H1 (cell line): ENCODE data around the gene OSBPL2. TPM values are rescaled to one million over a fixed set of nuclear protein-coding genes. Genes with fewer than 3 reads are reported as not detected.

Experiments used
- EZH2 ChIP-seq: fragments of 200-600 bp; sonication (generic); IDR thresholded peaks from 2 replicates; pipeline ENCODE4 v1.7.1; 2012; ENCODE audit warnings: low read depth, mild to moderate bottlenecking, moderate library complexity, low read length, inconsistent platforms; ENCODE audit not compliant: severe bottlenecking
- GABPA ChIP-seq: IDR thresholded peaks from 2 replicates; pipeline ENCODE4 v1.6.1; 2011; ENCODE audit warnings: mild to moderate bottlenecking, low read length, moderate library complexity, borderline replicate concordance; ENCODE audit not compliant: insufficient read depth
- RXRA ChIP-seq: IDR thresholded peaks from 2 replicates; pipeline ENCODE4 v1.6.1; 2011; ENCODE audit warnings: low read depth, mild to moderate bottlenecking, low read length, moderate library complexity; ENCODE audit not compliant: insufficient read depth
- ZNF274 ChIP-seq: IDR thresholded peaks from 2 replicates; pipeline ENCODE4 v1.7.0; 2012; ENCODE audit warnings: low read length, borderline replicate concordance; ENCODE audit errors: extremely low read depth
- polyA plus RNA-seq, 7 experiments: library from polyadenylated mRNA; depleted of rRNA in 3 of 7; stranded (reverse) in 5 of 7; unstranded in 2 of 7; fragments of >200 nt in 5 of 7; fragments of 200-250 nt in 2 of 7; gene quantifications; 1 replicate in 5 of 7; 2 replicates in 1 of 7; 4 replicates in 1 of 7; pipeline versions ENCODE4 v1.2.1 to v1.2.3, GENCODE V29; 2011 to 2013; ENCODE audit warnings: missing spikeins in 2 of 7, mixed read lengths in 2 of 7
- total RNA-seq: library from RNA; stranded (reverse); fragmentation: NEBNext Ultra II Directional; extraction: Animal tissue kit (Norgen Biotek cat#: 25700); gene quantifications from 2 replicates; pipeline ENCODE4 v1.2.1, GENCODE V29; 2021

Gene OSBPL2
- total and polyA plus RNA-seq, 2 of the 8 experiments (the other 6 are each of a cell fraction or from before 2014, with no cell fraction given) = 11.7 to 42.4 TPM

DNA sequence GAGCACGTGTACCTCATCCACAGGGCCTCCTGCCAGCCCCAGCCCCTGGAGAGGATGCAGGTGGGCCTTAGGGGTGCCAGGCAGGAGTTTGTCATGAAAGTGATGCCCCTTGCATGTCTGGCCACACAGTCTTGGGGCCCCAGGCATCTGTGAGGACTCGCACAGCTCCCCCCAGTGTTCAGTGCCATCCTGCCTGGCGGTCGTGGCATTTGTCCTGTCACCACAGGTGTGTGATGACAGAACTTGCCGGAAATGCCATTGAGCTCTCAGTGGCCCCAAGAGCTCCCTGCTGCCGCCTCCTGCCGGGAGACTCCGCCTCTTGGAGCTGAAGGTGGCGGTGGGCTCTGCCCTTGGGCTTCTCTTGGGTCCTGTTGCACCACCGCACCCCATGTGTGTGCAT lies 33.9 kb downstream of the OSBPL2 start (continued):
- TF ChIP-seq GABPA = no peak
- TF ChIP-seq EZH2 = no peak
- no peak for TF ChIP-seq ZNF274
- no peak for TF ChIP-seq RXRA
